GM19023 (cell line): Measurements from ENCODE around the gene TMEM198.

Source experiments
- ATAC-seq: cut with Tn5 transposase; IDR thresholded peaks from one replicate; pipeline ENCODE4 v1.9.1; 2021; ENCODE audit warnings: mild to moderate bottlenecking, moderate library complexity; ENCODE audit not compliant: unreplicated experiment

TMEM198 gene

GRCh38 chr2:219543596-219544358 is at the start of gene TMEM198, which contains the start of gene CHPF:
Gene TMEM198 (plus strand): TSS chr2:219544028. CDS start chr2:219544728, 700 bp downstream.
Gene CHPF (minus strand): TSS chr2:219543809. CDS start chr2:219543538, 271 bp downstream.
- ATAC-seq = peak; percentile 78

GRCh38 chr2:219494952-219495530 is 48.8 kb upstream of the TMEM198 start:
- ATAC-seq = no peak

- ATAC-seq = no peak
These were observed 48.2 kb upstream of the TMEM198 start for GRCh38 chr2:219495531-219496122.

- no peak for ATAC-seq
These were observed 47.5 kb upstream of the TMEM198 start for GRCh38 chr2:219496247-219496824.

GRCh38 chr2:219496825-219497494 is 46.9 kb upstream of the TMEM198 start:
- ATAC-seq = no peak

- ATAC-seq = peak; percentile 27
These were observed 46.1 kb upstream of the TMEM198 start for GRCh38 chr2:219497495-219498279.

- ATAC-seq = peak; percentile 92
These were observed 45.4 kb upstream of the TMEM198 start, which contains the start of gene GMPPA for GRCh38 chr2:219498280-219499057. Gene GMPPA (plus strand): TSS chr2:219498891. CDS start chr2:219499976, 1,085 bp downstream.

GRCh38 chr2:219499058-219499307 is 44.8 kb upstream of the TMEM198 start:
- ATAC-seq = peak; percentile 9

- no peak for ATAC-seq
These were observed 44.3 kb upstream of the TMEM198 start for GRCh38 chr2:219499555-219499954.

- ATAC-seq = no peak
These were observed 43.7 kb upstream of the TMEM198 start for GRCh38 chr2:219500135-219500534.

GRCh38 chr2:219501849-219502248 is 42.0 kb upstream of the TMEM198 start:
- no peak for ATAC-seq

GRCh38 chr2:219502618-219503017 is 41.2 kb upstream of the TMEM198 start:
- ATAC-seq = no peak

GRCh38 chr2:219505585-219505984 is 38.2 kb upstream of the TMEM198 start:
- ATAC-seq = no peak

GRCh38 chr2:219506153-219506801 is 37.6 kb upstream of the TMEM198 start:
- no peak for ATAC-seq

- ATAC-seq = no peak
These were observed 36.9 kb upstream of the TMEM198 start for GRCh38 chr2:219506802-219507526.

- ATAC-seq = no peak
These were observed 36.0 kb upstream of the TMEM198 start for GRCh38 chr2:219507581-219508443.

- ATAC-seq = no peak
These were observed 35.4 kb upstream of the TMEM198 start for GRCh38 chr2:219508444-219508734.
